Common myeloid progenitor, CD34-positive (primary cell): Measurements from ENCODE around the gene OTOL1.
"Not testable (repeated sequence)": the region's sequence is repeated elsewhere in the genome, so short reads cannot be mapped to it uniquely, and the experiment has no call there.

Experiments
- CTCF ChIA-PET: fragments of 350-600 bp; sonication (Branson Sonifier 250); formaldehyde crosslinking; loops from one replicate; lab custom pipeline; 2021; ENCODE audit warnings: antibody characterized with exemption; lab: Charles Lee
- POLR2A ChIA-PET: fragments of 350-600 bp; sonication (Branson Sonifier 250); formaldehyde crosslinking; loops from one replicate; lab custom pipeline; 2021; ENCODE audit warnings: antibody characterized with exemption; lab: Charles Lee
- DNase-seq, 3 donors: peaks; one replicate each; pipeline versions ENCODE4 v3.0.0 to v3.0.0-alpha.2; 2013
- H3K27ac ChIP-seq, 2 experiments: 1 replicate in 1 of 2; 2 replicates in 1 of 2; pipeline ENCODE4 v1.7.0; 2013; ENCODE audit warnings: inconsistent platforms in 2 of 2, low read length in 2 of 2, mild to moderate bottlenecking in 2 of 2, low read depth in 1 of 2, moderate library complexity in 1 of 2; ENCODE audit not compliant: severe bottlenecking in 2 of 2, insufficient read depth in 1 of 2, poor library complexity in 1 of 2
- H3K27me3 ChIP-seq, 5 experiments: replicated peaks in 2 of 5; 1 replicate in 3 of 5; 2 replicates in 2 of 5; pipeline versions ENCODE4 v1.6.1 to v1.7.0; 2013; ENCODE audit warnings: low read length in 4 of 5, mild to moderate bottlenecking in 2 of 5, moderate library complexity in 2 of 5, inconsistent platforms in 1 of 5; ENCODE audit not compliant: insufficient read depth in 5 of 5, control insufficient read depth in 4 of 5
- H3K36me3 ChIP-seq, 4 experiments: 1 replicate in 2 of 4; 2 replicates in 2 of 4; pipeline versions ENCODE4 v1.6.1 to v1.7.0; 2013; ENCODE audit warnings: low read length in 3 of 4, control low read depth in 1 of 4, mild to moderate bottlenecking in 1 of 4; ENCODE audit not compliant: control insufficient read depth in 4 of 4, insufficient read depth in 4 of 4
- H3K4me1 ChIP-seq, 4 experiments: 1 replicate in 3 of 4; 2 replicates in 1 of 4; pipeline versions ENCODE4 v1.6.1 to v1.7.1; 2013; ENCODE audit warnings: low read length in 3 of 4, mild to moderate bottlenecking in 3 of 4, control low read depth in 1 of 4, inconsistent platforms in 1 of 4, moderate library complexity in 1 of 4; ENCODE audit not compliant: control insufficient read depth in 4 of 4, insufficient read depth in 4 of 4; ENCODE audit errors: control extremely low read depth in 1 of 4
- H3K4me3 ChIP-seq, 7 experiments: 1 replicate in 4 of 7; 2 replicates in 3 of 7; pipeline versions ENCODE4 v1.5.1 to v1.7.0; 2013; ENCODE audit warnings: mild to moderate bottlenecking in 7 of 7, low read length in 6 of 7, moderate library complexity in 6 of 7, inconsistent platforms in 2 of 7, low read depth in 2 of 7, control low read depth in 1 of 7; ENCODE audit not compliant: insufficient read depth in 4 of 7, control insufficient read depth in 1 of 7; ENCODE audit errors: extremely low read depth in 1 of 7
- H3K9me3 ChIP-seq, 5 experiments: 1 replicate in 4 of 5; 2 replicates in 1 of 5; pipeline versions ENCODE4 v1.6.1 to v1.7.1; 2013; ENCODE audit warnings: low read length in 4 of 5, mild to moderate bottlenecking in 2 of 5, inconsistent platforms in 1 of 5, low read depth in 1 of 5, moderate library complexity in 1 of 5; ENCODE audit not compliant: control insufficient read depth in 4 of 5, insufficient read depth in 2 of 5; ENCODE audit errors: control extremely low read depth in 1 of 5
- WGBS: methylation state at CpG from one replicate; pipeline ENCODE4 v1.1.5; 2013; ENCODE audit not compliant: insufficient coverage; 5-methylcytosine and 5-hydroxymethylcytosine counted together

The OTOL1 gene

GRCh38 chr3:161490845-161491244, 5.8 kb upstream of the OTOL1 start:
- H3K27me3 ChIP-seq, H3K4me3 ChIP-seq, H3K36me3 ChIP-seq, POLR2A ChIA-PET, H3K27ac ChIP-seq, H3K4me1 ChIP-seq, CTCF ChIA-PET, H3K9me3 ChIP-seq, DNase-seq: not testable (repeated sequence)
- WGBS = 100% methylated on average over 1 of the region's 1 CpG

- DNase-seq = no peak
- H3K4me3 ChIP-seq = no peak overlapping the region
- ChIA-PET CTCF (no interaction called here), POLR2A (no interaction called here)
- no CpG with 5 or more reads among the region's 2 CpGs for WGBS
- no peaks in the 10 kb centered on the region for H3K27me3 ChIP-seq
- H3K36me3 ChIP-seq = no peaks in the 10 kb centered on the region
- peaks cover 0 to 4% (median 0%) of the 10 kb centered on the region in 5 experiments for H3K9me3 ChIP-seq
- no peaks in the 10 kb centered on the region for H3K4me1 ChIP-seq
- H3K27ac ChIP-seq = no peak overlapping the region
These were observed 1.8 kb downstream of the OTOL1 start for GRCh38 chr3:161498259-161498921.

- WGBS = 100% methylated on average over 2 of the region's 3 CpGs
- POLR2A ChIA-PET = no interaction called here
- H3K4me3 ChIP-seq = no peak overlapping the region
- H3K9me3 ChIP-seq = no peaks in the 10 kb centered on the region
- no peak overlapping the region for H3K27ac ChIP-seq
- H3K27me3 ChIP-seq = no peaks in the 10 kb centered on the region
- no peaks in the 10 kb centered on the region for H3K36me3 ChIP-seq
- no peak for DNase-seq
- H3K4me1 ChIP-seq = no peaks in the 10 kb centered on the region
- CTCF ChIA-PET = no interaction called here
These were observed 3.6 kb downstream of the OTOL1 start for GRCh38 chr3:161500068-161500796.

DNA sequence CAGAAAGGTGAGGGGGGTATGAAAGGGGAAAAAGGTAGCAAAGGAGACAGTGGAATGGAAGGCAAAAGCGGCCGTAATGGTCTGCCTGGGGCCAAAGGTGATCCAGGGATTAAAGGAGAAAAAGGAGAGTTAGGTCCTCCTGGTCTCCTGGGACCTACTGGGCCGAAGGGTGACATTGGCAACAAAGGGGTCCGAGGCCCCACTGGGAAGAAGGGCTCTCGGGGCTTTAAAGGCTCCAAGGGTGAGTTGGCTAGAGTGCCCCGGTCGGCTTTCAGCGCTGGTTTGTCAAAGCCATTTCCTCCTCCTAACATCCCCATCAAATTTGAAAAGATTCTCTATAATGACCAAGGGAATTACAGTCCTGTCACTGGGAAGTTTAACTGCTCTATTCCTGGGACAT, 6.7 kb downstream of the OTOL1 start:
- no peaks in the 10 kb centered on the region for H3K36me3 ChIP-seq
- no peaks in the 10 kb centered on the region for H3K27me3 ChIP-seq
- CTCF ChIA-PET = no interaction called here
- no peaks in the 10 kb centered on the region for H3K4me1 ChIP-seq
- H3K9me3 ChIP-seq = no peaks in the 10 kb centered on the region
- no peak overlapping the region for H3K4me3 ChIP-seq
- POLR2A ChIA-PET = no interaction called here
- no peak for DNase-seq
- WGBS = 97% methylated on average over 4 of the region's 8 CpGs
- no peak overlapping the region for H3K27ac ChIP-seq

- no peak overlapping the region for H3K4me3 ChIP-seq
- CTCF ChIA-PET = interaction anchor here (1.1 to 2.9 kb wide), 2 partner anchors 46 to 192 kb away, joined by 3 to 6 read pairs; no protein-coding TSS in a partner anchor
- peak; percentile 10 to 37 (median 28) for DNase-seq
- H3K27ac ChIP-seq = no peak overlapping the region
- peaks cover 0 to 2% (median 0%) of the 10 kb centered on the region in 5 experiments for H3K27me3 ChIP-seq
- H3K36me3 ChIP-seq = no peaks in the 10 kb centered on the region
- H3K9me3 ChIP-seq = no peaks in the 10 kb centered on the region
- H3K4me1 ChIP-seq = no peaks in the 10 kb centered on the region
- no CpG with 5 or more reads among the region's 2 CpGs for WGBS
- POLR2A ChIA-PET = no interaction called here
These were observed 12.4 kb downstream of the OTOL1 start for GRCh38 chr3:161508852-161509477.

- DNase-seq = no peak
- 98% methylated on average over 4 of the region's 6 CpGs for WGBS
- no peak overlapping the region for H3K27ac ChIP-seq
- peaks cover 0 to 2% (median 0%) of the 10 kb centered on the region in 5 experiments for H3K27me3 ChIP-seq
- H3K9me3 ChIP-seq = no peaks in the 10 kb centered on the region
- ChIA-PET CTCF (interaction anchor here (2.9 kb wide), 1 partner anchor 191 kb away, joined by 6 read pairs; no protein-coding TSS in a partner anchor), POLR2A (interaction anchor here (0.6 kb wide), 1 partner anchor 616 kb away, joined by 4 read pairs; no protein-coding TSS in a partner anchor)
- H3K36me3 ChIP-seq = no peaks in the 10 kb centered on the region
- no peak overlapping the region for H3K4me3 ChIP-seq
- no peaks in the 10 kb centered on the region for H3K4me1 ChIP-seq
These were observed 14.1 kb downstream of the OTOL1 start for GRCh38 chr3:161510510-161511260.
